Subcutaneous adipose tissue (tissue), 4 donors: Measurements from ENCODE around the gene NEK1. TPM values are rescaled to one million over a fixed set of nuclear protein-coding genes. Genes with fewer than 3 reads are reported as not detected.

Experiments
- total RNA-seq, 4 donors: library from RNA; depleted of rRNA; stranded (reverse); fragments of >200 nt; gene quantifications; one replicate each; pipeline ENCODE4 v1.1.0, GENCODE V29; 2016
- TF ChIP-seq, protein P1 (sequence below): fragments of 450-650 bp; IDR thresholded peaks from one replicate; pipeline ENCODE4 v1.5.1; 2016; ENCODE audit warnings: low read depth, mild to moderate bottlenecking, control low read depth, antibody characterized with exemption, moderate library complexity

Gene NEK1
- total RNA-seq, 4 donors from 2014 or later: 10.7 to 15.9 (median 14.0) TPM

DNA sequence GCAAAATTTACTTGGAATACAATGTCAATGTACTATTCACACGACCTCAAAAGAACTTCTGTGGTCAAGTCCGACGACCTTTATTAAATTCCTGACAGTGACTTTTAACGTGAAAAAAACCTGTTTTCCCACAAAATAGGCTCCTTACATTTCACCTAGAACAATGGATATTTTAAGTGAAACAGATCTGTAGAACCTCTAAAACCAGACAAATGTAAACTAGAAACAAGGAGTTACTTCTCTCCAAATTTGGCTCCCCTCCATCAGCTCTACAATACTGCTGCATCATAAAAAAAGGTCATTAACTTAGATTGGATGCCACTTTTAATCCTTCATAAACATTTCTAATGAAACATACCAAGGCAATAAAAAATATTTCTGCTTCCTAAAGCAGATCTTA is 1.2 kb downstream of the NEK1 start:
- TF ChIP-seq, protein P1, sequence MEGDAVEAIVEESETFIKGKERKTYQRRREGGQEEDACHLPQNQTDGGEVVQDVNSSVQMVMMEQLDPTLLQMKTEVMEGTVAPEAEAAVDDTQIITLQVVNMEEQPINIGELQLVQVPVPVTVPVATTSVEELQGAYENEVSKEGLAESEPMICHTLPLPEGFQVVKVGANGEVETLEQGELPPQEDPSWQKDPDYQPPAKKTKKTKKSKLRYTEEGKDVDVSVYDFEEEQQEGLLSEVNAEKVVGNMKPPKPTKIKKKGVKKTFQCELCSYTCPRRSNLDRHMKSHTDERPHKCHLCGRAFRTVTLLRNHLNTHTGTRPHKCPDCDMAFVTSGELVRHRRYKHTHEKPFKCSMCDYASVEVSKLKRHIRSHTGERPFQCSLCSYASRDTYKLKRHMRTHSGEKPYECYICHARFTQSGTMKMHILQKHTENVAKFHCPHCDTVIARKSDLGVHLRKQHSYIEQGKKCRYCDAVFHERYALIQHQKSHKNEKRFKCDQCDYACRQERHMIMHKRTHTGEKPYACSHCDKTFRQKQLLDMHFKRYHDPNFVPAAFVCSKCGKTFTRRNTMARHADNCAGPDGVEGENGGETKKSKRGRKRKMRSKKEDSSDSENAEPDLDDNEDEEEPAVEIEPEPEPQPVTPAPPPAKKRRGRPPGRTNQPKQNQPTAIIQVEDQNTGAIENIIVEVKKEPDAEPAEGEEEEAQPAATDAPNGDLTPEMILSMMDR: no peak

DNA sequence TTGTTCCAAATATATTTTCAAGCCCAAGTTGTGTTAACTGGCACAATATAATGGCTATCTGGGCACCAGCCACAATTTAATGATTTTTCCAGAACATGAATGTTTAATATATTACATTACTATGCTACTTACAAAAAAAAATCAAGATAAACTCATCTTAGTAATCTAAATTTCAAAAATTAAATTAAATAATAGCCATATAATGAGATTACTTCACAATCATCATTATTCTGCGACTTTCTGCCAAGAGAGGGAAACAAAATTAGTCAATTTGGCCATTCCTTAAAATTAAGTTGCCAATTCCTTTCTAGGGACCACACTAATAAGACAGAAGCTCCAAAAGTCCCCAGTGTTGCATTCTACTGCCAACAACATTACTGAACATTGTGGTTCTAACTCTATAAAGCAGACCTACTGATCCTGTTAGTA is 7.5 kb downstream of the NEK1 start:
- TF ChIP-seq, protein P1: no peak

DNA sequence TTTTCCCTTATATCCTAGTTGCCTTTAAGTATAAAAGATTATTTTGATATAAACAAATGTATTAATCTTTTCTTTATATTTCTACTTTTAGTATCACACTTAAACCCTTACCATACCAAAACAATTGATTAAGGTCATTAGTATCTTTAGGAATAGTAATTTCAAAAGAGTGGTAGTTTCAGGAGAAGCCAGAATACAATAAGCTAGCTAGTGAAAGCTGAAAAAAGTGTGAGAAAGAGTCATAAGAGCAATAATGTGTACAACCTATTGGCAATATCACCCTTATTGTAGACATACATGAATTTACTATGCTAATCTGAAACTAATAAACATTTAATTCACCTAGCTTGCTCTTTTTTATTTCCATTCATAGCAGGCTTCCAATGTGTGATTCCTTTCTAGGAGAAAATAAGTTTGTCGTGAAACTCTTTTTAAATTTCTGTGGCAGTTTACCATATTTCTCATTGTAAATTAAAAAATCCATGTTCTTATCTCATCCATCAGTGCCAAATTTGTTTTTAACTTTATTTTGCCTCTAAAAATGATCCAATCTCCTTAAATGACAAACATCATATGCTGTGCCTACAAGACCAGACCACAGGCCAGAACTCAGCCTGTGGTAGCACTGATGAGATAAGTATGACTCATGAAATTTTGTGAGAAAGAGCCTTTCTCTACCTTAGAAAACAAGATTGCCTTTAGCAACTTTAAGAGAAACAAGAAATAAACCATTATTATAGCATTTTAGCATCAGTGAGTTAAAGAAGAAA is 8.1 kb downstream of the NEK1 start:
- TF ChIP-seq, protein P1: no peak

DNA sequence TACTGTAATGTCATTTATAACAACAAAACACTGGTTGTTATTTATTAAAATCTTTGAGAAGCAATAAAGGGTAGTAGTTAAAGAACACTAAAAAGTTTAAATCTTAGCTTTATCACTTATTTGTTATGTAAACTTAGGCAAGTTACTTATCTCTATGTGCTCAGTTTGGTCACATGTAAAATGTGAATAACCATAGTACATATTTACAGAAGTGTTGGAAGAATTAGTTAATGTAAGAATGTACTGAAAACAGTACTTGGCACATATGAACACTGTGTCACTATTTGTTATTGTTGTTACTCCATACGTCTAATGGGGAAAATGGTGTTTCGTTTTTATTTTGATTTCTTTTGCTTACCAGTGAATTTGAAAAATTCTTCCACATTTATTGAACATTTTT is 9.1 kb downstream of the NEK1 start:
- TF ChIP-seq, protein P1: no peak

DNA sequence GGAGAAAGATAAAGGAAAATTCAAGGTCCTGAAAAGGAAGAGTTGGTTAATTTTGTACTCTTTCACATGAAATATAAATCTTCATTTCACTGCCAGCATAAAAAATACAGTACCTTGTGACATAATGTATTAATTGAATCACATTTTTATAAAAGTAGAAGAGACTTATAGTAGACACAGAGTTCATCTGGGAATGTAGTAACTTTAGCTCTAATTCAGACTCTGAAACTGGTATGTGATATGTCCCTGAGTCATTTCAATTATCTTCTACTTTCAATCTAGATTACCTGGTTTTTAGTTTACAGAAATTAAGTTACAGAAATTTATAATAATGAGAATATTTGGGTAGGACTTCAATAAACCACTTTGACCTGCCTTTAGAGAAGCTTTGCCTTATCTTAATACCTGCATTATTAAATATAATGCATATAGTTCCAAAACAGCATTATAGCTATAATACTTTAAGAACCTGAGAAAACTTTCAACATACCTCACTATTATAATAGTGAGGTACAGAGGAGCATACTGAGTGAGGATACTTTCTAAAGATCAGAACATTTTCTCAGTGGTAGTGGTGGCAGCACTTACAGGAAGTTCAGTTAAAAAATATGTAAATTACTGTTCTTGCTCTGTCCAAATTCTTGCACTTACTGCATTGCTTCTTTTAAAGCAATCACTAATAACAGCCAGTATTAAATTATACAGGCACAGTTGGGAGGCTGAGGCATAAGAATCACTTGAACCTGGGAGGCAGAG is 11.2 kb downstream of the NEK1 start:
- TF ChIP-seq, protein P1: no peak

DNA sequence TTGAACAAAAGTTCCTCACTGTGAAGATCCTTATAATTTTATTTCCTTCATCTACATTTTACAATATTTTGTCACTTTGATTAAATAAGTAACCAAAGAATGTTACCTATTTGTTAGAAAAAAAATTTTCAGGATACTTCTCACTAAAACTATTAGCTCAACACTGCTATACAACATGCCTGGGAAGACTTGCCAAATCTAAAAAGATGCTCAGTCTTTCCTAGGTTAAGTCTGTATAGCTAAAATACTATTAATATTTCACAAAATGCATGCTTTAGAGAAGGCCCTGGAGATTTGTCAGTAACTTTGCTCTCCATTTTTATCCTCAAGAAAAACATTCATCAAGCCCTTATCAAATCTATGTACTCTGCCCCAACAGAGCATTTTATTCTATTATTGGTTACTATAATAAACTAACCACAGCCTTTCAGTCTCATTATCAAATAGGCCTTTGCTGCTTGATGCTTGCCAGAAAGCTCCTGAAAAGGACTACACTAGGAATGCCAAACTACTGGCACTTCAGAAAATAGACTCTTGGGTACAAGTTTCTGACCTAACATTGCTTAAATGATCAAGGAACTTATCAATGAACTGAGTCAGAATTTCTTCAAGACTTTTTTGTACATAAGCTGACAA is 17.7 kb downstream of the NEK1 start:
- TF ChIP-seq, protein P1: no peak

DNA sequence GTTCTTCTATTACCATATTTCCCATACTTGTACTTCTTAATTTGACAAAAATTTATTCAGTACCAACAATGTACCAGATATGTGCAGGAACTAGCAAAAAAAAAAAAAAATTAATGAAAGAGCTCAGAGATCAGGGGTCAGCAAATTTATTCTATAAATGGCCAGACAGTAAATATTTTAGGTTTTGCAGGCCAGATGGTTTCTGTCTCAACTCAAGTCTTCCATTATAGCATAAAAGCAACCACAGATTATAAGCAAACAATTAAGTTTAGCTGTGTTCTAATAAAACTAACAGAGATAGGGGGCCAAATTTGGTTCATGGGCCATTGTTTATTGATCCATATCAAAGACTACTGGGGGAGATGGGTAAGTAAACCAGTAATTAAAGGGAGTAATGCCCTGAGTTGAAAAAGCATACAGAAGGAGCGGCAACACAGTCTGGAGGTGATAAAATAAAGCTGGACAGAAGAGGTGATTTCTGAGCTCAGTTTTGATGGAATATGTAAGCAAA is 19.3 kb downstream of the NEK1 start:
- TF ChIP-seq, protein P1: no peak
